ENCODE measurements around the gene PLB1.
"Not testable (repeated sequence)": the region's sequence is repeated elsewhere in the genome, so short reads cannot be mapped to it uniquely, and the experiment has no call there.

Gene PLB1

DNA sequence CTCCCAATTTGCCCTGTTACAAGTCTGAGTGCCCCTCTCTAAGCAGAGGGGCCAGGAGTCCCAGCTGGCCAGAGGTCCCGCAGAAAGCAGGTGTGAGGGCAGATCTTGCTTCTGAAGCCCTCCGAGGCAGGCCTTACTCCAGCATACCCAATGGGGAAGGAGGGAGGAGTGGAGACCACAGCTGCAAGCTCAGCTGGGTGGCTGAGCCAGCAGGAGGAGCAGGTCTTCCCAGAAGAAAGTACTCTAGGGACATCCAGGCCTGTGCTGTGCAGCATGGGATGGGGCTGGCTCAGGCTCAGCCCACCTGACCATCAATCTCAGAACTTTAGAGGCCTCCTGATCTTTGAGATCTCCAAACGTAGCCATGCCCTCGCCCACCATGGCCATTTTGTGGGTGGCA lies 31.3 kb downstream of the PLB1 start:
- FAIRE-seq (no peak), DNase-seq (ENCODE audit: insufficient read length, low spot score) (no peak)

DNA sequence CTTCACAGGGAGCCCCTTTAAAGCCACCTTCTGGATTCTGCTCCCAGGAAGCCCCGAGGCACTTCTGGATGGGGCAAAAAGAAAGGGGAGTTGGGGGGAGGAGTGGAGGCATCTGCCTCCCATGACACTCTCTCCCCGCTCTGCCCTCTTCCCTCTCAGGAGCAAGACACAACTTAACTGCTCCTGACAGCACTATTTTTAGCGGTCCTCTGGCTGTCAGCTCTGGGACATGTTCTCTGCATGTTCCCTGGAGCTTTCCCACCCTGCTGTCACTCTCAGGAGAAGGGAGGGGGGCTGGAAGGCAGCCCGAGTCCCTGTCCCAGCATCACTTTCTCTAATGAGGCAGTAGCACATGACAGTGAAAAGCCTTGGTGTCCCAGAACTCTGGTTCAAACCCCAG lies 32.3 kb downstream of the PLB1 start:
- no peak for FAIRE-seq

DNA sequence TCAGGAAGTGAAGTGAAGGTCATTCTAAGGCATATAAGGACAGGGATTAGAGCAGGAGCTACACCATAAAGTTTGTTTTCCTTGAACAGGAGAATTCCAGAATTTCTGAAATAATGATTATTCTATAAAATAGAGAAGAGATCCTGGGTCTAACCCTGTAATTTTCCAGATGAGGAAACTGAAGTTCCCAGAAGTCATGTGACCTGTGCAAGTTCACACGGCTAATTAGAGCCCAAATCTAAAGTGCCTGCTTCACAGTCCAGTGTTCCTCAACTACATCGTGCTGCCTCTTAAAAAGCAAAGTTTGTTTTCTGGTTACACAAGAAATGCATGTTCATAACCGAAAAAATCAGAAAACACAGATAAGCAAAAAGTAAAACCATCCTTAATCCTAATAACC lies 34.9 kb downstream of the PLB1 start:
- no peak for DNase-seq (ENCODE audit: insufficient read length, low spot score)
- no peak for FAIRE-seq

More for the DNA sequence above, 32.3 kb downstream of the PLB1 start:
- no peak for DNase-seq (ENCODE audit: insufficient read length, low spot score)

DNA sequence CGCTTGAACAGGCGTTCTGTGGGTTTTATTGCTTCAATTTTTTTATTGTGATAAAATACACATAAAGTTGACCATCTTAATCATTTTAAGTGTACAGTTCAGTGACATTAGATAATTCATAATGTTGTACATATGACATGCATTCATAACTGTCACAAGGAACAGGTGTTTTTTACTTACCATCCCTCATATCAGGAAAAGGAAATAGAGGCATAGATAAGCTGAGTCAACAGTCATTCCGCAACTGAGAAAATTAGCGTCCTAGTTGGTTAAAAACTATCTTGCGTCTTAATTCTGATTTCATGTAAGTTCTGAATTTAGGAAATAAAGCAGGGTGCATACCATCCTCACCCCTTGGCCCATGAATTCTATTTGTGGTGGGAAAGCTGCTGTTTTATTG lies 36.5 kb downstream of the PLB1 start:
- no peak for DNase-seq (ENCODE audit: insufficient read length, low spot score)
- peak; percentile 51 for FAIRE-seq

DNA sequence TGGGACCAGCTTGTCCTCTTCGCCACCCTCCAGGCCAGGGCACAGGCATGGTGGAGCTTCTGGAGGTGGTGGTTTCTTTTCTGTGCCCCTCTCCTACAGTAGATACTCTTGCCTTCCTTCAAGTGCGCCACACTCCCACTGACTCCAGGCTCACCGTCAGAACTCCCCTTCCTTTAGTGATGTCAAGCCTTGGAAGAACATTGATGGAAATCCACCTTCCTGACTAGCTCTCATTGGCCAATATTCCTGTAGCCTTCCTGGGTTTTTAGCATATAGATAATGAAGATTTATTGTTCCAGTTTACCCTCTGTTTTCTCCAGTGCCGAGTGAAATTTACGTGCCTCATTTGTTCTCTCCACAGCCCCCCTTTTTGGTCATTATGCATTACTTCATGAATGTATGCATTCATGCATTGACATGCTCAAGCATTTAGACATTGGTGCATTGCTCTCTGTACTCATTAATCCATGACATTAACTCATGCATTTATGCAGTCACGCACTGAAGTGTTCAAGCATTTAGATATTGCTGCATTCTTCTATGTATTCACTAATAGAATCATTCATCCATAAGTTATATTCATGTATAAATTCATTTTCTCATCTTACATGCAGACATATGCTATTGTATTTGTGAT lies 37.3 kb downstream of the PLB1 start:
- FAIRE-seq = peak; percentile 83
- DNase-seq (ENCODE audit: insufficient read length, low spot score) = no peak

DNA sequence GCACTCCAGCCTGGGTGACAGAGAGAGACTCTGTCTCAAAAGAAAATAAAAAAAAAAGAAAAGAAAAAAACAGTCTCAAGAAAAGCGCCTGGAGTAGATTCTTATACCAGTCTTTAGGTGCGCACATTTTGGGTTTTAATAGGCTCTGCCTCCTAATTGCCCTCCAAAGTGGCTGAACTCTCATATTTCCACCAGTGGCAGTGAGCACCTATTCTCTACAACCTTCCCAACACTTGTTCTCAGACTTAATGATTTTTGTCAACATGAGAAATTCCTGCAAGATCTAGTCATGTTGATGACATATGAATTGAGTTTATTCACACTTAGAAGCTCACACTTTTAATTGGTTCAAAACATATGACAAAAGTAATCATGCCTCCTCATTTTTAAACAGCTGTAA lies 39.0 kb downstream of the PLB1 start:
- DNase-seq (ENCODE audit: insufficient read length, low spot score) (no peak), FAIRE-seq (no peak)

DNA sequence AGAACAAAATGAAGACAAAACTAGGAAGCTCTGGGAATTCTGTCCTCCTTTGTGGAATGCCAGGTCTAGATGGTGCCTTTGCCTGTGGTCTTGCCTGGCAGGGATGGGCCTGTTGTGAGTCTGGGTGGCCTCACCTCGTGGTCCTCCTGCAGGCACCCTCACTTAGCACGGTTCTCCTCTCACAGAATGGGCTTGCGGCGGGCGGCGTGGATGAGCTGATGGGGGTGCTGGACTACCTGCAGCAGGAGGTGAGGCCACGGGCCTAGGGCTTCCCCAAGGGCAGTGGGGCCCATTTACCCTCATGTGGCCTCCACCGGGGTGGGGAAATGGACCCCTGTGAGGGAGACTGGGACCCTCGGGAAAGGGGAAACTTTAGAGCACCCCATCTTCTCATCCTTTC lies 42.3 kb downstream of the PLB1 start:
- no peak for DNase-seq (ENCODE audit: insufficient read length, low spot score)
- no peak for FAIRE-seq

DNA sequence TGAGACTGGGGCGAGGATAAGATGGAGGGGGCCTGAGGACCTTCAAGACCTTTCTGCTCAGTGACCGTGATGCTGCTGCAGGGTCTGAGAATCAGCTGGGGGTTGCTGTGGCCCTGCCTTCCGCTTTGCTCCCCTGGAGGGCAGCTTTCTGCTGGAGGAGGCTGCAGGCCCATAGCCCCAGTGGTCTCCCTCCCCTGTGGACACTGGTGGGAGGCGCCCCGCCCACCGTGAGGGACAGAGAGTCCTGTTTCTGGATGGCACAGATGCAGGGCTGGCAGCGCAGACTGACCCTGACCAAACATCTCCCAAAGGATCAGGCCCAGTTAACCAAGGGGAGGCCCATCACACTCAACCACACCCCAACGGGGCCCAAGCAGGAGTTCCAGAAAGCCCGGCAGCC lies 42.8 kb downstream of the PLB1 start:
- DNase-seq (ENCODE audit: insufficient read length, low spot score) (no peak), FAIRE-seq (no peak)

DNA sequence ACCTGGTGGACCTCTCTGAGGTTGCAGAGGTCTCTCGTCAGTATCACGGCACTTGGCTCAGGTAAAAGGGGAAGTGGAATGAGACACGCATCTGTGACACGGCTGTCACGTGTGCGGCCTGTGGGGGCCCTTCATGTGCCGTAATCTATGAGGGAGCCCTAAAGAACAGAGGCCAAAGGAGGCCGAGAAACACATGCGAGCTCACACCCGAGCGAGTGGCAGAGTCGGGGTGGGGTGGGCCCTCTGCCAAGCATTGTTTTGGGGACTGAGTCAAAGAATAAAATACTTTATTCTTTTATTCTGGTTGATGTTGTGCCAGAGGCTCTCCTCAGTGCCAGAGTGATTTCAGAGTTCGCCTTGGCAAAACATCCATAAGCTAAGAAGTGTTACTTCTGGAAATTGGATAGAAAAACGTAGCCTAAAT lies 43.3 kb downstream of the PLB1 start:
- no peak for FAIRE-seq

DNA sequence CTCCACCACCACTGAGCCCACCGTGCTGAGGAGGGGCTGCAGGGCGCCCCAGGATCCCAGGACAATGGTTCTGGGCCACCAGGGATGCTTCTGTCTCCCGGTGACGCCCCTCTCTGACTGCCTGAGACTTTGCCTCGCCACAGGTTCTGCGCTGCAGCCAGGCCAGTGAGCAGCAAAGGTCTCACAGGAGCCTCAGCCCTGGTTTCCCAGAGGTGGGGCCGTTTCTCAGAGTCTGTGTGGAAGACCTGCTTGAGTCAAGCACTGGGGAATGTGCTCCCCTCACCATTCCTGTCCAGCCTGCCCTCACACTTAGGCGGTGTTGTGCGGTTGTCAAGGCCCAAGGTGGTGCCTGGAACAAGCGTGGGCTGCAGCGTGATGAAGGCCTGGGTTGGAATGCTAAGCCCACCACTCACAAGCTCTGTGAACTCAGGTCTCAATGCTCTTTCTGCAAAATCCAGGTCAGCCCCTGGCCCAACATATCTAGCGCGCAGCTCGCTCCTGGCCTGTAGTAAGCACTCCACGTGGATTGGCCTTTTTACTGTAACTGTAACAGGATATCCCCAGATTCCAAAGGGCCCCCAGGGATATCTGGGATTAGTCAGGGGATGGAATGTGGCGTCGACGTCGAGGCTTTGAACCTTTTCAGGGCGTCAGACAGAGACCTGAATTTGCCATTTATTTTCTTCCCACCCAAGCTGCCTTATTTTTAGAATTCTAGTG lies 47.6 kb downstream of the PLB1 start:
- FAIRE-seq = no peak
- DNase-seq (ENCODE audit: insufficient read length, low spot score) = no peak

More for the DNA sequence above, 43.3 kb downstream of the PLB1 start:
- DNase-seq (ENCODE audit: insufficient read length, low spot score) = no peak

DNA sequence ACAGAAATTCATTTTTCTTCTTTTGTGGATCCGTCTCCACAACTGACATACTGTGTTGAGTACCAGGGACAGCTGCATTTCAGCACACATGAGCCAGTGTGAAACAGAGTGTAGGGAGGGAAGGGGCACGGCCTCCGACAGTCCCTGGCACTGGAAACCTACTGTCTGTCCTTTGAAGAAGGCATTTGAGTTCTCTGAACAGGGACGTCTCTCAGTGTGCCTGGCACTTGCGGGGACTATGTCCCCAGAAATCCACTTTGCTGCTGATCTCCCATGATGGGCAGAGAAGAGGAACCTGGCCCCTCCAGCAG lies 48.1 kb downstream of the PLB1 start:
- DNase-seq (ENCODE audit: insufficient read length, low spot score) (no peak), FAIRE-seq (no peak)

DNA sequence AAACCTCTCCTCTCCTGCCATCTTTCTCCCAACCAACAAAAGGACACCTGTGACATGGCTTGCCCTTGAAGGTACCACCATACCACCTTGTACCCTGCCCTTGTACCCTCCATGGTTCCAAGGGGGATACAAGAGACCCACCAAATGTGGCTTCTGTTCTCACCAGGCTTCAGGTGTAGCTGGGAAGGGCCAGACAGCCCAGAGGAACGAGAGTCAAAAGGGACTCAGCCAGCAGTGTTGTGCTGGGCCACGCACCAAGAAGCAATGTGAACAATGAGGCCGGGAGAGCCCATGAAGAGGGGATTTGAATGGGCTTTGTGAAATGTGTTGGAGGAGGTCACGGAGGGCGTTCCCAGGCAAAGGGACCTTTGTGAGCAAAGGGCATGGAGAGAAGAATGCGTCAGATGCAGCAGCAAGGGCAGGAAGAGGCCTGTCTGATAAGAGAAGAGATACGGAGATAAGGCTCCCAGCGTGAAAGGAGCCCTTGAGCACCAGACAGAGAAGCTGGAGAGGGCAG lies 48.6 kb downstream of the PLB1 start:
- FAIRE-seq (no peak), DNase-seq (ENCODE audit: insufficient read length, low spot score) (no peak)

DNA sequence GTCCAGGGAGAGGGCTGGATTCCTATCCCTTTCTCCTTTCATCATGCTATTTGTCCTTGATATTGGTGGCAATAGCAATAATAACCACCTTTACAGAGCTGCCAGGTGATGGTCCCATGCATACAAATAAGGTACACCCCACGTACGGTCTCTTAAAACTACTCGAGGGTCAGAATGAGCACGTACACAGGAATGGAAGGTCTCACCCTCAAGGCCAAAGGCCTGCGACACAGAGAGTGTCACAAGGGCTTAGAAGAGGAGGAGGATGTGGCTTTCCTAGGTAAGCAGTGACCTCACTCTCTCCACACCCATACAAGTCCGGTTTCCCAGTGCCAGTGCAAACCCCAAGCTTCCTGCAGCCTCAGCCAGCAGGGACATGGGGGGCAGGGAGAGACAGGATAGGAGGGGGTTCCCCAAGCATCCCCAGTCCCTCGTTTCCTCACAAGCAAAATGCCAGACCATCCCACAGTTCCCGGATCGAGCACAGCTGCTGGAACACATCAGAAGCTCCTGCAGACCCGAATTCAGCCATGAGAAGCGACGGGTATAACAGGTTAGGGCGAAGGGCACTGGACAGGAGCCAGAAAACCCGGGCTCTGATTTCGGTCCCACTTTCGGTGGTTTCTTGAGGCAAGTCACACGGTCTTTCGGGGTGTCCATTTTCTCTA lies 49.2 kb downstream of the PLB1 start:
- DNase-seq (ENCODE audit: insufficient read length, low spot score) (no peak), FAIRE-seq (no peak)

DNA sequence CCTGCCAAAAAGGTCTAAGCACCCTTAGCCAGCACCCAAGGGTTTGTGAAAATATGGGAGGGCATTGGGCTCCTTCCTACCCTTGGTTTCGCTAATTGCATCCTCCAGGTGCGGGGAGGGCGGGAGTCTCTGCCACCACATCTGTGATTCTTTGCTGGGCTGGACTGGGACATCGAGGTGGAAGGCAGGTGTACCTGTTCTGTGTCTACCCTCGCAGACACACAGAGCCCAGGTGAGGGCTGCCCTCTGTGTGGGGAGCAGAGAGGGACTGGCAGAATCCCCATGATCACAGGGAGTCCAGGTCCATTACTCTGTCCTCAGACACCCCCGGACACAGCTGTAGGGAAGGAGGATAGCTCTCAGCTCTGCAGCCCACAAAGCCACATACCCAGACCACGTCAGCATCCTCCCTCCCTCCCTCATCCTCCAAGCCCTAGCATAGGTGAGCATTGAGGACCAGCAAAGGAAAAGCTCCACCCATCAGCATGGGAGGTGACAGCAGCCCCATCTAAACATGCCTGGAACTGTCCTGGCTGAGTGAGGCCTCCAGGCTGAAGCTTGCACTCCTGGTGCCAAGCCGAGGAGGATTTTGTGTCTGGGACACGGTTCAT lies 49.8 kb downstream of the PLB1 start:
- FAIRE-seq (no peak), DNase-seq (ENCODE audit: insufficient read length, low spot score) (no peak)

DNA sequence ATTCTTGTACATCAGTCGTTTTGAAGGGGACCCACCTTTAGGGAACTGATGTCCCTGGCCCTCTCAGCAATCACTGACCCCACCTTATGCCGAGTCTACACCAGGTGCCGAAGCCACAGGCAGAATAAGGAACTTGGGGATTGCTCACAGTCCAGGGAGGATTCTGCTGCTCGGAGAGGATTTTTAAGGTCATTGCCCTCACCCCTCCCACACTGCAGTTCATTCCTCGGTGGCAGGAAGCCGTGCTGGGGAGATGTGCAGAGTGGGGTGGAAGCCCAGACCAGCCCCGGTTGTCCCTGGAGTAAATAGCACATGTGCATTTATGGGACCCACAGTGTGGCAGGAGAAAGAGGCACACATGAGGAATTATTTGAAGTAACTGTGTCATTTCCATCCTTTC lies 50.4 kb downstream of the PLB1 start:
- FAIRE-seq = no peak
- no peak for DNase-seq (ENCODE audit: insufficient read length, low spot score)

DNA sequence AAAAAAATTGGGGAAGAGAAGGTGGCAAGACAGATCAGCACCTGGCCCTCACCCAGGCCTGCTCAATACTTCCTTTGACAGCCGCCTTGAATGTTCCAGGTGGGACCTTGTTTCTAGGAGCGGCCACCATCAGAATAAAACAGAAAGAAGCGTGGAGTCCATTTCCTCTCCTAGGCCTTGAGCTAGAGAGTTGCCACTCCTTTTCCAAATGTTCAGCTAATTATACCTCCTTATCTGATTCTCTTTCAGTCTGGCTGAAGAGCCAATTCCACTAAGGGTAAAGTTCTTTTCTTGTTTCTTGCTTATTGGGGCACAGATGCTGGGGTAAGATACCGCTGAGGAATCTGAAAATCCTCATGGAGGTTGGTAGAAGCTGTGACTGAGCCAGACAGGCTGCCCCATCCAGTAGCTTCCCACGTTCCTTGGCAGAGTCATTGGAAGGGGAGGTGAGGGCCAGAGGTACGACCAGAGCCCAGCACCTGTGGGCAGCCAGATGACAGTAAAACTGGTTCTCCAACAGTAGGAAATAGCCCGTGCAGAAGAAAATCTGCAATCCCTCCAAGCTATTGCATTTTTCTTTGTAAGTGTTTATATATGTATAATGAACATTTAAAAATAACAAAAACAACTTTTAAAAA lies 51.5 kb downstream of the PLB1 start:
- FAIRE-seq = no peak
- no peak for DNase-seq (ENCODE audit: insufficient read length, low spot score)

DNA sequence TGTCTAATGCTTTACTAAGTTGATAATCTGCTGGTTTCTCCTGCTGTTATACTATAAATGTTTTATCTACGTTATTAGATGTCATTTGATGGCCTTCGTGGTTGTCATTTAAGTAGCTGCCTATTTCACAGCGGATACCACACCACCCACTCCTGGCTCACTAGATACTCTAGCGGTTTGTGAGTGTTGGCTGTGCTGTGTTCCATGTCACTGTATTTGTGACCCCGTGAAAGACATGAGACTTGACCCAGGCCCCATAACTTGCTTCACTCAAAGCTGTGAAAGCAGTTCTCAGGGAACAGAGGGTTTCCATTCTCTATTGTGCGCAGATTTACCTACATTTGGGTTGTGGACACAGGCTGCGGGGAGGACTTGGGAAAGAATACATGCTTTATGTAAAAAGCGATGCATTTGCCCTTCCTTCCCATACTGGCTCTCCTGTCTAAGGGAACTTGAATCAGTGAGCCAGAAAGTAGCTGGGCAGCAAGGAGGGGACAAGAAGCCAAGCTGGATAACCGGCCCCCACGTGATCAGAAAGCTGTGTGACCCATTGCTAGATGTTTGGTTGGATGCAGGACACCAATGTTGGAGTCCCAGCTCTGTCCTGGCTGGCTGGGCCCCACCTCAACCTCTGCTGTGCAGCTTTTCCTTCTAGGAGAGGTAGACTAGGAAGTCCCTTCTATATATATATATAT lies 52.2 kb downstream of the PLB1 start:
- DNase-seq (ENCODE audit: insufficient read length, low spot score) (no peak), FAIRE-seq (no peak)

DNA sequence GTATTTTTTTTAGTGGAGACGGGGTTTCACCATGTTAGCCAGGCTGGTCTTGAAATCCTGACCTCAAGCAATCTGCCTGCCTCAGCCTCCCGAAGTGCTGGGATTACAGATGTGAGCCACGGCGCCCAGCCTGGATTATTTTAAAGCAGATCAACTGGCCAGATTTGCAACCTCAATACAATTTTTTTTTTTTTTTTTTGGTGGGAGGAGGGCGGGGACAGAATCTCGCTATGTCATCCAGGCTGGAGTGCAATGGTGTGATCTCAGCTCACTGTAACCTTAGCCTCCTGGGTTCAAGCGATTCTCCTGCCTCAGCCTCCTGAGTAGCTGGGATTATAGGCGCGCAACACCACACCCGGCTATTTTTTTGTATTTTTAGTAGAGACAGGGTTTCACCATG lies 54.5 kb downstream of the PLB1 start:
- FAIRE-seq = not testable (repeated sequence)

DNA sequence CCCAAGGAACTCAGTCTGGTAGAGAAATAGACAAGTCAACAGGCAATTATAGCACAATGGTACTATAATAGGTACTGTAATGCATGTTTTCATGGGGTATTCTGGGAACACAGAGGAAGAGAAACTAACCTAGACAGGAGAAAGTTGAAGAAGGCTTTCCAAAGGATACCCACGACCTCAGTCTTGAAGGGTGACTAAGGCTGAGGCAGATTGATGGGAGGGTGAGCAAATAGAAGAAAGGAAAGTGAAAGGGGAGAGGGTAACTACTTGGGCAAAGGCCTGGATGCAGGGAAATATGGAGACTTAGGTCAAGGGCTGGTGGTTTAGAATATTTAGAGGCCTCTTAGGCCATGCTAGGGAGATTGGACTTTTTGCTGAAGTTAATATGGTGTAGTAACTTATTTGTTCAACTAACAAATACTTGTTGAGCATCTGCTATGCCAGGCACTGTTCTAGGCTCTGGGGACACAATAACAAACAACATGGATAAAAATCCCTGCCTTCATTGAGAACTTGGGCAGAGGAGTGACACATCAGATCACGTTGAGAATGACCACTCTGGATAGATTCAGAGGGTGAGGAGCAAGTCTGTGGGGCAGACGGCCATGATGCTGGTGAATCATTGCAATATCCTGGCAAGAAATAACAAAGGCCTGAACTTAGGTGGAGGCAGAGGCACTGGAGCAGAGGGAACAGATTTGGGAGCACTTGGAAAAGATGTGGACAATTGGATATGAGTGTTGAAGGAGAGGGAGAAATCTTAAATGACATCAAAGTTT lies 56.4 kb downstream of the PLB1 start:
- FAIRE-seq (no peak), DNase-seq (ENCODE audit: insufficient read length, low spot score) (no peak)

More for the DNA sequence above, 54.5 kb downstream of the PLB1 start:
- DNase-seq (ENCODE audit: insufficient read length, low spot score) = not testable (repeated sequence)

DNA sequence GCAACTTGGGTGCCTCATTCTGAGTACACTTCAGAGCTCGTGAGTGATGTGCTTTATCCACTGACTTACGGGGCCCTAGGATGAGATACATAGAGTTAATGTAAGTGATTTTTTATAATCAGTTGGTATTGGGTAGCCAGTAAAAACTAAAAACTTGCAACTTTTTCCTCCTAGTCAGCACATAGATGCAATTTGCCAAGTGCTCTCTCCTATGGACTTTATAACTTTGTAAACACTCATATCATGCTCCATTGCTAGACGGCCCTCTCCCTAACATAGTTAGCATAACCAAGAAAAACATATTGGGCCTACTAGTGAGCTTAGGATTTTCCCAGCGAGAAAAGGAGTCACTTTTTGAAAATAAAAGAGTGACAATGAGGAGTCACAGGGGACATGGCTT lies 60.4 kb downstream of the PLB1 start:
- FAIRE-seq (no peak), DNase-seq (ENCODE audit: insufficient read length, low spot score) (no peak)
